Raji (cell line): Measurements from ENCODE around the gene TESK1.

Experiments used
- POLR2A ChIP-seq: IDR thresholded peaks from 2 replicates; pipeline ENCODE4 v1.6.1; 2011; ENCODE audit warnings: low read depth, low read length, control low read depth; ENCODE audit not compliant: insufficient read depth

The TESK1 gene

GRCh38 chr9:35636135-35636876, 31.2 kb downstream of the TESK1 start:
- no peak for TF ChIP-seq POLR2A

- no peak for TF ChIP-seq POLR2A
Observed at GRCh38 chr9:35639631-35640030, 34.6 kb downstream of the TESK1 start.

GRCh38 chr9:35643046-35643445, 38.0 kb downstream of the TESK1 start:
- no peak for TF ChIP-seq POLR2A

- TF ChIP-seq POLR2A = no peak
Observed at GRCh38 chr9:35646153-35646532, 41.1 kb downstream of the TESK1 start.

- TF ChIP-seq POLR2A = peak; percentile 86
Observed at GRCh38 chr9:35646533-35647265, 41.6 kb downstream of the TESK1 start.

GRCh38 chr9:35649431-35650340, 44.6 kb downstream of the TESK1 start:
- peak; percentile 40; the same call in 1 of the 2 replicates for TF ChIP-seq POLR2A

GRCh38 chr9:35650341-35651158, 45.5 kb downstream of the TESK1 start, which contains the start of gene SIT1:
TSS of gene SIT1 (minus strand) at chr9:35650931. CDS start at chr9:35650853, 78 bp downstream.
- TF ChIP-seq POLR2A = peak; percentile 75

GRCh38 chr9:35651956-35652828, 47.1 kb downstream of the TESK1 start:
- no peak for TF ChIP-seq POLR2A

GRCh38 chr9:35652829-35653209, 47.8 kb downstream of the TESK1 start:
- TF ChIP-seq POLR2A = no peak

GRCh38 chr9:35653611-35654010, 48.5 kb downstream of the TESK1 start:
- no peak for TF ChIP-seq POLR2A

GRCh38 chr9:35656348-35656747, 51.3 kb downstream of the TESK1 start:
- TF ChIP-seq POLR2A = no peak

GRCh38 chr9:35656831-35657545, 51.9 kb downstream of the TESK1 start:
- TF ChIP-seq POLR2A = no peak

- TF ChIP-seq POLR2A = no peak; the same call in 1 of the 2 replicates
Observed at GRCh38 chr9:35657546-35658136, 52.6 kb downstream of the TESK1 start, which contains the start of gene RMRP. TSS of gene RMRP (minus strand) at chr9:35658019.
